Duodenal mucosa (tissue), 2 donors: ENCODE results near the gene DDX54.

Experiments used
- H3K27ac ChIP-seq: one replicate; pipeline ENCODE4 v1.7.0; 2013; ENCODE audit warnings: low read depth, low read length
- H3K27me3 ChIP-seq, 2 donors: one replicate each; pipeline ENCODE4 v1.7.0; 2013; ENCODE audit warnings: low read length in 2 of 2, control low read depth in 1 of 2; ENCODE audit not compliant: insufficient read depth in 2 of 2, control insufficient read depth in 1 of 2
- H3K36me3 ChIP-seq, 2 donors: one replicate each; pipeline ENCODE4 v1.7.0; 2013; ENCODE audit warnings: low read length in 2 of 2, control low read depth in 1 of 2; ENCODE audit not compliant: insufficient read depth in 2 of 2, control insufficient read depth in 1 of 2
- H3K4me1 ChIP-seq, 2 donors: one replicate each; pipeline ENCODE4 v1.7.0; 2013; ENCODE audit warnings: low read length in 2 of 2, control low read depth in 1 of 2; ENCODE audit not compliant: insufficient read depth in 2 of 2, control insufficient read depth in 1 of 2
- H3K4me3 ChIP-seq, 2 donors: one replicate each; pipeline ENCODE4 v1.7.0; 2013; ENCODE audit warnings: low read length in 2 of 2, low read depth in 1 of 2
- H3K9ac ChIP-seq, 2 donors: one replicate each; pipeline ENCODE4 v1.7.0; 2013; ENCODE audit warnings: low read length in 2 of 2, low read depth in 1 of 2
- H3K9me3 ChIP-seq, 2 donors: one replicate each; pipeline ENCODE4 v1.7.0; 2013; ENCODE audit warnings: low read length in 2 of 2, control low read depth in 1 of 2; ENCODE audit not compliant: control insufficient read depth in 1 of 2

Gene DDX54

DNA sequence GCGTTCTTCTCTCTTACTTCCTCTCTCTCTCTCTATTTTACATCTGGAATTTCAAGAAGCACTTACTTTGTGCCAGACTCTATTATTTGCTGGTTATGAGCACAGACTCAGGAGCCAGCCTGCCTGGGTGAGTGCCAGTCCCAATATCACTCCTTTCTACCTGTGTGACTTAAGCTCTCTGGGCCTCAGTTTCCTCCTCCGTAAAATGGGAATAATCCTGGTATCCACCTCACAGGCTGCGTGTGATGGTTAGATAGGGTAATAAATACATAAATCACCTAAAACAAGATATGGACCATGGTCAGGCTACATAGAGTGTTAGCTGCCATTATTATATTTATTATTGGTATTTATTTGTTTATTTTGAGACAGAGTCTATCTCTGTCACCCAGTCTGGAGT lies 74.0 kb downstream of the DDX54 start:
- no peak overlapping the region for H3K9ac ChIP-seq
- no peaks in the 10 kb centered on the region for H3K36me3 ChIP-seq
- no peak overlapping the region for H3K27ac ChIP-seq
- no peaks in the 10 kb centered on the region for H3K27me3 ChIP-seq
- H3K9me3 ChIP-seq, result no peaks in the 10 kb centered on the region
- no peak overlapping the region for H3K4me3 ChIP-seq
- no peaks in the 10 kb centered on the region for H3K4me1 ChIP-seq

DNA sequence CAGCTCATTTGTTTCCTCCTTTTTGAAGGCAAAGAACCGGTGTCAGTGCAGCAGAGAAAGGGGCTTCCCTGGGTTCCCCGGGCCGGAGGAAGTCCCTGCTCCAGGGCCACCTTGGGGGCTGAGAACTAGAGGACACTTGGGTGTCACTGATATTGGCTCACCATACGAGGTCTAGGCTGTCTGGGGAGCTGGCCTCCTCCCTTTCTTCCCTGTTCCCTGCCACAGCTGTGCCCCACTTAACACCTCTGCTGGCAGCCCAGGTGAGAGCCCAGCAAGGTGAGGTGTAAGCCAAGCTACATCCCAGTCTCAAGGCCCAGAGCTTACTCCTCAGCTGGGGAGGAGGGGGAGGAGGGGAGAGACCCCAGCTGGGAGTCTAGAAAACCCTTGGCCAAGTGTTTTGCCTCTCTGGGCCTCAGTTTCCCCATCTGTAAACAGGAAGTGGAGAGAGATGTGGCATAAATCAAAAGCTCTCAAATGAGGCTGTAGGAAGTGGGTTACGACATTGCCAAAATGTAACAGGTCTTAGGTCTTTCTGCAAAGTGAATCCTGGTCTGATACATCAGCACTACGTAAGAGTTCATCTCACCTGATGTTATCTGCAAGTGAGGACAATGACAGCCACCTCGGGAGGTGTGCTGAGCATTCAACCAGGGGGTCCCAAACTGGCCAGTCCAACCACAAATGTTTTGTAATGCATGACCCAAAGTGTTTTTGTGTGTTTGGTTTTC lies 75.2 kb downstream of the DDX54 start:
- H3K27me3 ChIP-seq, result no peaks in the 10 kb centered on the region
- no peak overlapping the region for H3K4me3 ChIP-seq
- H3K27ac ChIP-seq, result no peak overlapping the region
- no peak overlapping the region for H3K9ac ChIP-seq
- no peaks in the 10 kb centered on the region for H3K4me1 ChIP-seq
- no peaks in the 10 kb centered on the region for H3K36me3 ChIP-seq
- H3K9me3 ChIP-seq, result no peaks in the 10 kb centered on the region

DNA sequence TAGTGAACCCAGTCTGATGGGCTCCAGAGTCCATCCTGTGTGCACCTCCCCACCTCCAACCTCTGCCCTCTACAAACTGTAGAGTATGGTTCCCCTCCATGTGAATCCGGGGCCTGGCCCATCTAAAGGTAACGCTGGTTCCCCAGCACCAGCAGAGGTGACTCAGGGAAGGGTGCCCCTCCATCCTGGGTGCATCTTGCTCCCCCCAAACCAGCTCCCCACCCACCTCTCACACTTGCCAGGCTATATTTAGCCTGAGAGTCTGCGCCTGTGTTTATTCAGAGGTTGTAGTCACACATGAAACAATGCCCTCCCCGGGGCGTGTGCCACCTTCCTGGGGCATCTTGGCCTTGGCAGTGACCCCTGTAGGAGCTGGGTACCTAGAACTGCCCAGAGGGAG lies 75.9 kb downstream of the DDX54 start:
- no peak overlapping the region for H3K27ac ChIP-seq
- H3K4me1 ChIP-seq, result no peaks in the 10 kb centered on the region
- no peak overlapping the region for H3K9ac ChIP-seq

DNA sequence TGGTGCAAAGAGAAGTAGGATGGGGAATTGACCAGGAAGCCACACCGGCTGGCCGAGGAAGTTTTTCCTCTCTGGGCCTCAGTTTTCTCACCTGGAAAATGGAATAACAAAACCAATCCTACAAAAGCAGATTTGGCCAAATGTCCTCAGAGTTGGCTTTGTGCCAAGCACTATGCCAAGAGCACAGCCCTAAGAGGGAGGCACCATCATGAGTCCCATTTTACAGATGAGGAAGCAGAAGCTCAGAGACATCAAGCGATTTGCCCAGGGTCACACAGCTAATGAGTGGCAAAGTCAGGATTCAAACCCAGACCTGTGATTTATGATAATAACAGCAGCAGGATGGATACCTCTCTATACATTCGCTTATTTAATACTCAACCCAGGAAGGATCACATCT lies 77.0 kb downstream of the DDX54 start:
- H3K9ac ChIP-seq, result no peak overlapping the region
- H3K4me3 ChIP-seq, result no peak overlapping the region
- no peaks in the 10 kb centered on the region for H3K9me3 ChIP-seq
- H3K27ac ChIP-seq, result no peak overlapping the region
- peaks cover 0 to 4% of the 10 kb centered on the region in 2 donors for H3K27me3 ChIP-seq
- H3K4me1 ChIP-seq, result peaks cover 0 to 4% of the 10 kb centered on the region in 2 donors
- H3K36me3 ChIP-seq, result no peaks in the 10 kb centered on the region

More for the DNA sequence above, 75.9 kb downstream of the DDX54 start:
- H3K27me3 ChIP-seq, result no peaks in the 10 kb centered on the region
- H3K4me3 ChIP-seq, result no peak overlapping the region
- no peaks in the 10 kb centered on the region for H3K36me3 ChIP-seq
- no peaks in the 10 kb centered on the region for H3K9me3 ChIP-seq
